Gastroesophageal sphincter (tissue), 4 donors: ENCODE data around the gene DUSP10. TPM values are rescaled to one million over a fixed set of nuclear protein-coding genes. Genes with fewer than 3 reads are reported as not detected.
A peak's percentile ranks its signal among the peaks of the same experiment; 100 is the strongest.

Source experiments
- ATAC-seq: fragments of 150-250 bp; one replicate; pipeline ENCODE4 v1.9.1; 2016; ENCODE audit warnings: mild to moderate bottlenecking, moderate library complexity
- H3K27ac ChIP-seq, 4 donors: fragments of 200-600 bp; sonication (generic) in 3 of 4; 1 replicate in 3 of 4; 2 replicates in 1 of 4; pipeline ENCODE4 v1.5.1; 2016 to 2019
- H3K27me3 ChIP-seq: fragments of 200-600 bp; sonication (generic); one replicate; pipeline ENCODE4 v1.5.1; 2019
- H3K36me3 ChIP-seq, 2 donors: fragments of 200-600 bp; sonication (generic); one replicate each; pipeline ENCODE4 v1.5.1; 2019; ENCODE audit warnings: control low read depth in 1 of 2
- H3K4me1 ChIP-seq, 3 donors: fragments of 200-600 bp; sonication (generic); 1 replicate in 2 of 3; 2 replicates in 1 of 3; pipeline ENCODE4 v1.5.1; 2016 to 2019; ENCODE audit warnings: control low read depth in 2 of 3
- H3K4me3 ChIP-seq, 2 donors: fragments of 200-600 bp; sonication (generic); one replicate each; pipeline ENCODE4 v1.5.1; 2019; ENCODE audit warnings: mild to moderate bottlenecking in 1 of 2, moderate library complexity in 1 of 2
- H3K9me3 ChIP-seq, 3 donors: fragments of 200-600 bp; sonication (generic); one replicate each; pipeline ENCODE4 v1.5.1; 2017 to 2019; ENCODE audit warnings: control low read depth in 2 of 3
- EP300 ChIP-seq: sonication (generic); formaldehyde crosslinking; IDR thresholded peaks from one replicate; pipeline ENCODE4 v1.6.1; 2017; ENCODE audit warnings: antibody characterized with exemption, mild to moderate bottlenecking
- POLR2A ChIP-seq, 2 donors: fragments of 450-650 bp; IDR thresholded peaks; one replicate each; pipeline ENCODE4 v1.6.1; 2017; ENCODE audit warnings: antibody characterized with exemption in 2 of 2, mild to moderate bottlenecking in 2 of 2, moderate library complexity in 1 of 2
- POLR2AphosphoS5 ChIP-seq: sonication (generic); formaldehyde crosslinking; IDR thresholded peaks from one replicate; pipeline ENCODE4 v1.6.1; 2017; ENCODE audit warnings: antibody characterized with exemption
- WGBS, 2 donors: methylation state at CpG; one replicate each; pipeline ENCODE4 v1.1.5; 2018; ENCODE audit warnings: low coverage in 1 of 2; 5-methylcytosine and 5-hydroxymethylcytosine counted together
- total RNA-seq, 4 donors: library from RNA; depleted of rRNA; stranded (reverse); fragments of >200 nt; gene quantifications; one replicate each; pipeline ENCODE4 v1.1.0, GENCODE V29; 2016
- TF ChIP-seq, protein P1 (sequence below), 4 experiments: fragments of 200-600 bp in 2 of 4; fragments of 450-650 bp in 2 of 4; sonication (generic) in 1 of 4; IDR thresholded peaks; one replicate each; pipeline ENCODE4 v1.5.1; 2017 to 2019; ENCODE audit warnings: antibody characterized with exemption in 4 of 4, mild to moderate bottlenecking in 2 of 4, moderate library complexity in 2 of 4

DUSP10 gene
- total RNA-seq, 4 donors from 2014 or later: 3.5 to 12.0 (median 5.3) TPM

DNA sequence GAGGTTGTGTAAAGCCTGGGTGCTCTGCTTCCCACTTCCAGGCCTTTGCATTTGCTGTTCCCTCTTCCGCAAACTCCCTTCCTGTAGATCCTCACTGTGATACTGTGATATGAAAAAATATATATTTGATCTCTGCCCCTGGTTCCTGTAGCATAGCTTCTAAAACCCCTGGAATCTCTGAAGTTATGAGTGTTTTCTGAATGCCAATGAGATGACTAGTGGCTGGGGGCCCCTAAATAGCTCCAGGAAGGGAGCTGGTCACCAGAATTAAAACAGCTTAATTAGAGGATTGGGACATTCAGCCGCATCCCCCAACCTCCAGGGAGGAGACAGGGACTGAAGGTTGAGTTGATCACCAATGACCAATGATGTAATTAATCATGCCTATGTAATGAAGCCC lies 21.9 kb downstream of the DUSP10 start:
- peaks cover 13 to 72% (median 37%) of the 10 kb centered on the region in 3 donors for H3K4me1 ChIP-seq
- no peak for ATAC-seq
- H3K27me3 ChIP-seq: no peaks in the 10 kb centered on the region
- H3K27ac ChIP-seq: no peak overlapping the region
- WGBS, 2 donors: 95 to 100% methylated on average over 2 of the region's 2 CpGs
- H3K9me3 ChIP-seq: no peaks in the 10 kb centered on the region
- TF ChIP-seq, protein P1, sequence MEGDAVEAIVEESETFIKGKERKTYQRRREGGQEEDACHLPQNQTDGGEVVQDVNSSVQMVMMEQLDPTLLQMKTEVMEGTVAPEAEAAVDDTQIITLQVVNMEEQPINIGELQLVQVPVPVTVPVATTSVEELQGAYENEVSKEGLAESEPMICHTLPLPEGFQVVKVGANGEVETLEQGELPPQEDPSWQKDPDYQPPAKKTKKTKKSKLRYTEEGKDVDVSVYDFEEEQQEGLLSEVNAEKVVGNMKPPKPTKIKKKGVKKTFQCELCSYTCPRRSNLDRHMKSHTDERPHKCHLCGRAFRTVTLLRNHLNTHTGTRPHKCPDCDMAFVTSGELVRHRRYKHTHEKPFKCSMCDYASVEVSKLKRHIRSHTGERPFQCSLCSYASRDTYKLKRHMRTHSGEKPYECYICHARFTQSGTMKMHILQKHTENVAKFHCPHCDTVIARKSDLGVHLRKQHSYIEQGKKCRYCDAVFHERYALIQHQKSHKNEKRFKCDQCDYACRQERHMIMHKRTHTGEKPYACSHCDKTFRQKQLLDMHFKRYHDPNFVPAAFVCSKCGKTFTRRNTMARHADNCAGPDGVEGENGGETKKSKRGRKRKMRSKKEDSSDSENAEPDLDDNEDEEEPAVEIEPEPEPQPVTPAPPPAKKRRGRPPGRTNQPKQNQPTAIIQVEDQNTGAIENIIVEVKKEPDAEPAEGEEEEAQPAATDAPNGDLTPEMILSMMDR (IDR thresholded peaks at IDR 0.05): no peak
- TF ChIP-seq POLR2A (IDR thresholded peaks at IDR 0.05): no peak
- TF ChIP-seq EP300: no peak
- no peak for TF ChIP-seq POLR2AphosphoS5
- no peak overlapping the region for H3K4me3 ChIP-seq
- H3K36me3 ChIP-seq: no peaks in the 10 kb centered on the region

DNA sequence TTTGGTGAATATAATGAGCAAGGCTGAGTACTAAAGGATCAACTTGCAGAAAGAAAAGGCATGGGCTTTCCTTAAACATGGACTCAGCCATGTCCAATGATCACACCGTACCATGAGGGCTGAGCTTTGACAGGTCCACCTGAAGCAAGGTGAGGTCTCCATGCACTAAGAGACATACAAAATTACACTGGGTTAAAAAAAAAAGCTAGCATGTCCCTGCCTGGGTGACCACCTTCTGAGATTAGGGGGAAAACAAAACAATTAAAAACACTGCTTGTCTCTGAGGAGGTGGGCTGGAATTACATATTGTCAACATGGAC lies 22.7 kb downstream of the DUSP10 start:
- no peak overlapping the region for H3K4me3 ChIP-seq
- no peaks in the 10 kb centered on the region for H3K27me3 ChIP-seq
- H3K4me1 ChIP-seq: peaks cover 14 to 72% (median 34%) of the 10 kb centered on the region in 3 donors
- H3K36me3 ChIP-seq: no peaks in the 10 kb centered on the region
- no peak for TF ChIP-seq EP300
- TF ChIP-seq POLR2AphosphoS5: no peak
- TF ChIP-seq, protein P1 (IDR thresholded peaks at IDR 0.05): no peak
- TF ChIP-seq POLR2A (IDR thresholded peaks at IDR 0.05): no peak
- no peaks in the 10 kb centered on the region for H3K9me3 ChIP-seq
- 67% methylated on average over 1 of the region's 1 CpG for WGBS, 2 donors
- ATAC-seq: no peak
- H3K27ac ChIP-seq: peak overlapping the region in 3 of 4 donors; percentile 66 to 82 (median 79)

DNA sequence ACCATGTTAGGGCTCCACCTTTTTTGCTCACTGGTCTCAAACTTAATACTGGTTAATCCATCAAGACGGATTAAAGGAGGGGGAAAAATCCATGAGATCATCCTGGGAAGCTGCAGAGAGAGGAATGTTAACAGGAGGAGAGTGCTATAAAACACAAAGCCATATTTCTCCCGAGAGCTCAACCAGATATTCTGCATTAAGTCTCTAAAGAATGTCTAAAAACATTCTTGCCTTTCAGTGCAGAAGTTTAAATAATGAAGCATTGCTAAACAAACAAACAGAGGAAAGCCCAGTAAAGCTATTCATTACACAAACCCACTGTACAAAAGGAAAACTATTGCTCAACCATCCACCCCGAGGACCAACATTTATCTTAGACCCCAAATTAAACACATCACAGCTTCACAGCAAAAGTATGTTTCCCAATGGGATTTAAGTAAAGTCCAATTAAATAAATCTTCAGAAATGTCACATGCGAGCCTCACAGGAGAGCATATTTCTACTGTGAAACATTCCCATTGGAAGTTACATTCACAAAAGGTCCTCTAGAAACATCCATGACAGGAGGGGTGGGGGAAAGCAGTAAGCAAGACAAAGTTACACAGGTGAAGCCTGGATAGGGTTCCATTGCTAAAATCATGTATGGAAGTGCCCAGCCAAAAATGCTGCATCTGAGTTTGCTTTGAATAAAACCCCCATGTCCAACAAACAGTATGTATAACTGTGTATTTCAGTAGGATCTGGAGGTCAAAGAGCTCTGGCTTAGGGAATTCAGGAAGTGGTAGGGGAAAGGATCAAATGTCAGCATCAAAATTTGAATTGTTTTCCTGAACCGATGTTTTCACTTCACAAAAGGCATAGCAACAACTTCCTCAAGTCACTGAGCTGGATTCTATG lies 23.3 kb downstream of the DUSP10 start:
- peaks cover 14 to 70% (median 34%) of the 10 kb centered on the region in 3 donors for H3K4me1 ChIP-seq
- H3K36me3 ChIP-seq: no peaks in the 10 kb centered on the region
- no peak for TF ChIP-seq POLR2A (IDR thresholded peaks at IDR 0.05)
- peak; percentile 44 for TF ChIP-seq POLR2AphosphoS5
- no peaks in the 10 kb centered on the region for H3K9me3 ChIP-seq
- H3K27ac ChIP-seq: peak overlapping the region; percentile 59 to 82 (median 72)
- no peak overlapping the region for H3K4me3 ChIP-seq
- 16 to 17% methylated on average over 3 to 5 of the region's 5 CpGs for WGBS, 2 donors
- ATAC-seq: peak; percentile 64
- no peaks in the 10 kb centered on the region for H3K27me3 ChIP-seq

DNA sequence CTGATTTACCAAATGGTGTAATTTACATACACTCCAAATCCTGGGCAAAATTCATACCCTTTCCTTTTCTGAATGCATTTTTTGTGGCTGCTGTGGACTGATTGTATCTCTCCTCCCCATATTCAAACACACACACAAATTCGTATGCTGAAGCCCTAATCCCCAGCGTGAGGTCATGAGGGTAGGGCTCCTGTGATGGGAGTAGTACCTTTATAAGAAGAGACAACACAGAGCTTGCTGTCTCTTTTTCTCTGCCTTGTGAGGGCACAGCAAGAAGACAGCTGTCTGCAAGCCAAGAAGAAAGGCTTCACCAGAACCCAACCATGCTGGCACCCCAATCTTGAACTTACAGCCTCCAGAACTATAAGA lies 24.4 kb downstream of the DUSP10 start:
- H3K36me3 ChIP-seq: no peaks in the 10 kb centered on the region
- no peaks in the 10 kb centered on the region for H3K9me3 ChIP-seq
- WGBS, 2 donors: 67 to 100% methylated on average over 1 to 2 of the region's 2 CpGs
- TF ChIP-seq POLR2AphosphoS5 (no peak), EP300 (no peak), POLR2A (IDR thresholded peaks at IDR 0.05) (no peak)
- TF ChIP-seq, protein P1 (IDR thresholded peaks at IDR 0.05): no peak
- peaks cover 14 to 61% (median 32%) of the 10 kb centered on the region in 3 donors for H3K4me1 ChIP-seq
- no peak overlapping the region for H3K4me3 ChIP-seq
- no peak for ATAC-seq
- peak overlapping the region in 3 of 4 donors; percentile 66 to 82 (median 79) for H3K27ac ChIP-seq
- no peaks in the 10 kb centered on the region for H3K27me3 ChIP-seq

DNA sequence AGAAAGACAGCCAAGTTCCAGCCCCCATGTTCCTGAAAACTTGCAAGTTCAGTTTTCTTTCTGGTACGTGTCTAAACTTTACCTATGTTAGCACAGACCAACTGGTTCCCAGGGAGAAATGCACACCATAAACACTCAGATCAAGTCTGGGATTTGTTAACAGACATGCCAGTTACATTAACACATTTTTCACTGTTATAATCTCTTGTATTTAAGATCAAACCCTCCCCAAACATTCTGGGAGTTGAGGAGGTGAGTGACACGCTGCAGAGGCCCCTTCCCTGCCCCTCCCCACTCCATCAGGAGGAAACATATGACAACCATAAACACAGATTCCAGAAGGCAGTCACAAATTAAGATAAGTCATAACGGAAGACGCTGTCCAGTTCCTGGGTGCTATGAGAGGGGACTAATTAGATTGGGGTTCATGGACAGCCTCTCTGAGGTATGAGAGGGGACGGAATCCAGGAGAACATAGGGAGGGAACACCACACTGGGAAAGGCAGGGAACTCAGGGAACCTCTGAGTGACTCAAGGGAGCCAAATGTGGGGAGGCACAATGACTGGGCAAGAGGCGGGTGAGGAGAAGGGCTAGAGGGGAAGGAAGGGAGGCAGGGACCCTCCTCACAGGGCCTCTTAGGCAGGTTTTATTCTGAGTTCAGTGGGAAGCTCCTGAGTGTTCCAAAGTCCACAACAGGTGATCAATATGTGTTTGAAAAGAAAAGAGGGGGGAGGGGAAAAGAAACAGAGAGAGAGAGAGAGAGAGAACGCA lies 25.0 kb downstream of the DUSP10 start:
- no peak for ATAC-seq
- peak overlapping the region; percentile 31 to 82 (median 72) for H3K27ac ChIP-seq
- peaks cover 14 to 61% (median 30%) of the 10 kb centered on the region in 3 donors for H3K4me1 ChIP-seq

More for the DNA sequence above, 25.0 kb downstream of the DUSP10 start:
- Histone ChIP-seq H3K4me3 (no peak overlapping the region), H3K27me3 (no peaks in the 10 kb centered on the region), H3K36me3 (no peaks in the 10 kb centered on the region), H3K9me3 (no peaks in the 10 kb centered on the region)
- WGBS, 2 donors: 39 to 62% methylated on average over 6 to 7 of the region's 7 CpGs
- TF ChIP-seq, protein P1 (IDR thresholded peaks at IDR 0.05): no peak
- TF ChIP-seq EP300 (no peak), POLR2AphosphoS5 (no peak)
